Tibial artery (tissue), 4 donors: Measurements from ENCODE around the gene GPATCH1.
"Not testable (repeated sequence)": the region's sequence is repeated elsewhere in the genome, so short reads cannot be mapped to it uniquely, and the experiment has no call there.

Experiments
- DNase-seq, 2 donors: peaks; one replicate each; pipeline ENCODE4 v3.0.0-alpha.2; 2019
- H3K27ac ChIP-seq, 2 donors: fragments of 200-600 bp; sonication (generic) in 1 of 2; 1 replicate in 1 of 2; 2 replicates in 1 of 2; pipeline ENCODE4 v1.5.1; 2018 to 2019; ENCODE audit warnings: mild to moderate bottlenecking in 1 of 2
- H3K27me3 ChIP-seq, 2 donors: fragments of 200-600 bp; sonication (generic) in 1 of 2; one replicate each; pipeline versions ENCODE4 v1.5.1 to v1.6.0; 2016 to 2019
- H3K36me3 ChIP-seq, 3 donors: fragments of 200-600 bp; sonication (generic) in 2 of 3; one replicate each; pipeline ENCODE4 v1.5.1; 2016 to 2019; ENCODE audit warnings: mild to moderate bottlenecking in 2 of 3
- H3K4me1 ChIP-seq, 4 donors: fragments of 200-600 bp; sonication (generic) in 2 of 4; 1 replicate in 3 of 4; 2 replicates in 1 of 4; pipeline ENCODE4 v1.5.1; 2016 to 2019
- H3K4me3 ChIP-seq, 2 donors: fragments of 200-600 bp; sonication (generic) in 1 of 2; 1 replicate in 1 of 2; 2 replicates in 1 of 2; pipeline ENCODE4 v1.5.1; 2018 to 2019; ENCODE audit warnings: mild to moderate bottlenecking in 2 of 2
- H3K9me3 ChIP-seq, 3 donors: fragments of 200-600 bp; sonication (generic) in 1 of 3; one replicate each; pipeline ENCODE4 v1.5.1; 2016 to 2019
- intact Hi-C: fragments of 100-400 bp; cut with DNase I; formaldehyde crosslinking; loops from one replicate; pipeline ENCODE4 v1.15.0; 2023; ENCODE audit warnings: low total_unique reads
- TF ChIP-seq, protein P1 (sequence below), 2 experiments: fragments of 200-600 bp in 1 of 2; fragments of 450-650 bp in 1 of 2; IDR thresholded peaks; one replicate each; pipeline ENCODE4 v1.5.1; 2017 to 2019; ENCODE audit warnings: antibody characterized with exemption in 2 of 2, mild to moderate bottlenecking in 1 of 2, moderate library complexity in 1 of 2

Gene GPATCH1

DNA sequence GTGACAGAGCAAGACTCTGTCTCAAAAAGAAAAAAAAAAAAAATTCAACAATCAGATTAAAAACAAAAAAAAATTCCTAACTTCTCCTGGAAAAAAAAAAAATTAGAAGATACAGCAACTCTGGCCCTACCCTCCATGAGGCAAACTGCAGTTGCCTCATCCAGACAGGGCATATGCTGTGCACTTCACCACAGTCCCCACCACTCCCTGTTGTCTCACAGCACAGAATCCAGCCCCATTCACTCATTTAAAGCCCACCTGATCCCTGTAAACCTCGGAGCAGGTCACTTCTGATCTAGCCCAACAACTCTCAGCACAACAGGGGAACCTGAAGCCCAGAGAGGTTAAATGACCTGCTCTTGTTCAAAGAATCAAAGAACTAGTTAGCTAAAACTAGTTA is 41.2 kb upstream of the GPATCH1 start:
- no peaks in the 10 kb centered on the region for H3K36me3 ChIP-seq
- no peaks in the 10 kb centered on the region for H3K4me1 ChIP-seq
- TF ChIP-seq, protein P1, sequence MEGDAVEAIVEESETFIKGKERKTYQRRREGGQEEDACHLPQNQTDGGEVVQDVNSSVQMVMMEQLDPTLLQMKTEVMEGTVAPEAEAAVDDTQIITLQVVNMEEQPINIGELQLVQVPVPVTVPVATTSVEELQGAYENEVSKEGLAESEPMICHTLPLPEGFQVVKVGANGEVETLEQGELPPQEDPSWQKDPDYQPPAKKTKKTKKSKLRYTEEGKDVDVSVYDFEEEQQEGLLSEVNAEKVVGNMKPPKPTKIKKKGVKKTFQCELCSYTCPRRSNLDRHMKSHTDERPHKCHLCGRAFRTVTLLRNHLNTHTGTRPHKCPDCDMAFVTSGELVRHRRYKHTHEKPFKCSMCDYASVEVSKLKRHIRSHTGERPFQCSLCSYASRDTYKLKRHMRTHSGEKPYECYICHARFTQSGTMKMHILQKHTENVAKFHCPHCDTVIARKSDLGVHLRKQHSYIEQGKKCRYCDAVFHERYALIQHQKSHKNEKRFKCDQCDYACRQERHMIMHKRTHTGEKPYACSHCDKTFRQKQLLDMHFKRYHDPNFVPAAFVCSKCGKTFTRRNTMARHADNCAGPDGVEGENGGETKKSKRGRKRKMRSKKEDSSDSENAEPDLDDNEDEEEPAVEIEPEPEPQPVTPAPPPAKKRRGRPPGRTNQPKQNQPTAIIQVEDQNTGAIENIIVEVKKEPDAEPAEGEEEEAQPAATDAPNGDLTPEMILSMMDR (IDR thresholded peaks at IDR 0.05) = no peak
- intact Hi-C loops = no loop called here
- H3K4me3 ChIP-seq = no peak overlapping the region
- no peak overlapping the region for H3K27ac ChIP-seq
- peaks cover 0 to 5% (median 0%) of the 10 kb centered on the region in 3 donors for H3K9me3 ChIP-seq
- no peaks in the 10 kb centered on the region for H3K27me3 ChIP-seq
- DNase-seq = no peak

DNA sequence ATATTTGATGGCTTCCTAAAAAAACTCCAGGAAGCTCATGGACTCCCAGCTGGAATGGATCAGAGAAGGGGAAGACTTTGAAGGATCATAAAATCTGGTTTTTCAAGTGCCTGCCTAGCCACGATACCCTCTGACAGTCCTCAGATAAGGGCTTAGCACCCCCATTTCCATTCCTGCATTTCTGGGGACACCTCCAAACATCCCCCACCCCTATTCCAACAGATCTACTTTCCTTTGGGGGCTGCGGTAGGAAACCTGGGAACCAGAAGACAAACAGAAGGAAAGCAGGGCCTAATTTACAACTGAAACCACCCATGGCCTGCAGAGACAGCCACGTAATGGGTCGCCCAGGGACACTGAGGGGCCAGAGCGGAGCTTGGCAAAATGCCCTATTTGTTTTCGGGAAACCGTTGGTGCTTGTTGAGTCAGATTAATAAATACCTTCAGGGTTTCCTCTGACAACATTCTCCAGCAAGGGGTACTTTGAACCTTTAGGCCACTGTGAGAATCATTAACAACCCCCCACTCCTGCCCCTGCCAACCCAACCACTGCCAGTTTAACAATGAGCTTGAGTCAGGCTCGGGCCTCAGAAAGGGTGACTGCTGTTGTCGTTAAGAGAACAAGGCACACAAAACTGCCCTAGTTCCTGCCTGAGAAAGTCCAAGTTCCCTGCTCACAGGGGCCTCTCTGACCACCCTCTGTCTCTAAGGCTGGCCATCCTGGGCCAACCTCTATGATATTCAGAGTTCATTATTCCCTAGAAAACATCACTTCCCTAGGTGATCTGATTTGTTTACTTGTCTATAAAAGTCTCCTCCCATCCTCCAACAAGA is 39.8 kb upstream of the GPATCH1 start:
- no peaks in the 10 kb centered on the region for H3K4me1 ChIP-seq
- no peaks in the 10 kb centered on the region for H3K36me3 ChIP-seq
- no peak for DNase-seq
- no peak overlapping the region for H3K27ac ChIP-seq
- no peak overlapping the region for H3K4me3 ChIP-seq
- TF ChIP-seq, protein P1 (IDR thresholded peaks at IDR 0.05) = no peak
- no peaks in the 10 kb centered on the region for H3K27me3 ChIP-seq
- intact Hi-C loops = no loop called here
- H3K9me3 ChIP-seq = peaks cover 0 to 5% (median 0%) of the 10 kb centered on the region in 3 donors

DNA sequence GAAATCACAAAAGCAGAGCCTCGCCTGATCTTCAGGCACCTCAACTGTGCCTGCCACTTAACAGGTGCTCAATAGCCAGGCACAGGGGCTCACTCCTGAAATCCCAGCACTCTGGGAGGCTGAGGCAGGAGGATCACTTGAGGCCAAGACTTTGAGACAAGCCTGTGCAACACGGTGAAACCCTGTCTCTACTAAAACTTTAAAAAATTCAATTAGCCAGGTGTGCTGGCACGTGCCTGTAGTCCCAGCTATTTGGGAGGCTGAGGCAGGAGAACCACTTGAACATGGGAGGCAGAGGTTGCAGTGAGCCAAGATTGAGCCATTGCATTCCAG is 39.2 kb upstream of the GPATCH1 start:
- H3K4me3 ChIP-seq, H3K27me3 ChIP-seq, H3K36me3 ChIP-seq, intact Hi-C loops, H3K27ac ChIP-seq, H3K4me1 ChIP-seq, DNase-seq, H3K9me3 ChIP-seq: not testable (repeated sequence)

DNA sequence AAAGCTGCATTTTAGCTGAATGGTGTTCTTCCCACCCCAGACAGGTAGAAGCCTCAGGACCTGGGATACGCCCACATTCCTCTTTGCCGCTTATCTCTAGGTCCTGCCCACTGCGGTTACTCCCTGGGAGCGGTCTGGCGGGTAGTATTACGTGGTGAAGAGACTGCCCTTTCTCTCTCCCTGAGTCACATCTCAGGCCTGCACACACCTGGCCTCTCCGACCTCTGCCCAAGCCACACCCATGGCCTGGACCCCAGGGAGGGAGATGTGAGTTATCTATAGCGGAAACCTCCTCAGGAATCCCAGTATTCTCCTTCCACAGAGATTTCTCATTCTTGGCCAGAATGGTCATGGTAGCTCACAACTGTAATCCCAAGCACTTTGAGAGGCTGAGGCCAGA is 33.6 kb upstream of the GPATCH1 start:
- intact Hi-C loops = no loop called here
- DNase-seq = no peak
- no peak overlapping the region for H3K27ac ChIP-seq

DNA sequence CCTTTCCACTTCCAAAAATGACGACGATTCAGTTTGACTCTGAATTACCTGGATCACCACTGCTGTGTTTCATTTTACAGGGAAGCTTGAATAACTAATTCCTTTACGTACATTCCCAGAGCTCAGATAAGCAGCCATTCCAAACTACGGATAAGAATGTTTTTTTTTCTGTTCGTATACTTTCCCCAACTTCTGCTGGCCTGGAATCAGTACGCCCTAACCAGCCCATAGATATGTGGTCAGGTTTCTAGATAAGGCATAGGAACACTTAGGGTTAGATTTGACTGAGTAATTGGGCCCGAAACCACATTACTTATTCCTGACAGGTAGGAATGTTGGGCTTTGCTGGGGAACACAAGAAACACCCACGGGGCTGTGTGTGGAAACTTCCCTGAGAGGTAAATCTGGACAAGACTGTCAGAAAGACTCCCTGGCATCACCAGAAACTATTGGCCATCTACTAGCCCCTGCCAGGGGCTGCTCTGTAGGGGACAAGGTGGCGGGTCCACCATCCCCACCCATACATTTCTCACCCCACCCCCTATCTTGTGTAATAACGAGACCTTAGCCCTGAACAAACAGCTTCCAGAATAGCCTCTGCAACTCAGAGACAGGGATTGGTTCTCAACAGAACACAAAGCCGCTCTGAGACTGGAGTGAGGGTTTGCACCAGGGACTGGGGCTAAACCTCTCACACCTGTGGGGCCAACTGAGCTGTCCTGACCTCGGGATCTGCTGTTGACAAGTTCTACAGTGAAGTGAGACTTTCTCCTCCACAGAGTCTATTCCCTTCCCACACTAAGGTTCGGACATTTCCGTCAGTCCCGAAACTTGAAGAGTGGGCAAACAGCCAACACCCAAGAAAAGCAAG is 31.9 kb upstream of the GPATCH1 start:
- no peak overlapping the region for H3K27ac ChIP-seq
- intact Hi-C loops = no loop called here

More for the DNA sequence above, 33.6 kb upstream of the GPATCH1 start:
- TF ChIP-seq, protein P1 (IDR thresholded peaks at IDR 0.05) = no peak
- Histone ChIP-seq H3K4me1 (no peaks in the 10 kb centered on the region), H3K36me3 (no peaks in the 10 kb centered on the region), H3K27me3 (no peaks in the 10 kb centered on the region), H3K4me3 (no peak overlapping the region), H3K9me3 (no peaks in the 10 kb centered on the region)

More for the DNA sequence above, 31.9 kb upstream of the GPATCH1 start:
- no peak for DNase-seq
- Histone ChIP-seq H3K36me3 (no peaks in the 10 kb centered on the region), H3K4me3 (no peak overlapping the region), H3K27me3 (no peaks in the 10 kb centered on the region), H3K4me1 (no peaks in the 10 kb centered on the region), H3K9me3 (no peaks in the 10 kb centered on the region)
- TF ChIP-seq, protein P1 (IDR thresholded peaks at IDR 0.05) = no peak
